Stimulated activated CD4-positive, alpha-beta T cell treated with anti-CD3 and anti-CD28 coated beads, TNF-alpha, amount 100 ng/mL, for 48 hours (primary cell): Measurements from ENCODE around the gene CSGALNACT2.
"Not testable (repeated sequence)": the region's sequence is repeated elsewhere in the genome, so short reads cannot be mapped to it uniquely, and the experiment has no call there.

ENCODE experiments used
- DNase-seq, 3 donors: peaks; one replicate each; pipeline ENCODE4 v3.0.0-alpha.2; 2020; ENCODE audit warnings: low read depth in 3 of 3

CSGALNACT2 gene

GRCh38 chr10:43216931-43217562, 78.8 kb downstream of the CSGALNACT2 start:
- DNase-seq = no peak

- DNase-seq = no peak
These were observed 79.4 kb downstream of the CSGALNACT2 start for GRCh38 chr10:43217563-43218205.

GRCh38 chr10:43218206-43218950, 80.1 kb downstream of the CSGALNACT2 start:
- no peak for DNase-seq

- no peak for DNase-seq
These were observed 80.9 kb downstream of the CSGALNACT2 start for GRCh38 chr10:43218951-43219837.

GRCh38 chr10:43219848-43220247, 81.6 kb downstream of the CSGALNACT2 start:
- no peak for DNase-seq

GRCh38 chr10:43220251-43220650, 82.0 kb downstream of the CSGALNACT2 start:
- not testable (repeated sequence) for DNase-seq

GRCh38 chr10:43220657-43221418, 82.6 kb downstream of the CSGALNACT2 start:
- DNase-seq = no peak

- no peak for DNase-seq
These were observed 83.4 kb downstream of the CSGALNACT2 start for GRCh38 chr10:43221419-43222209.

- no peak for DNase-seq
These were observed 84.0 kb downstream of the CSGALNACT2 start for GRCh38 chr10:43222210-43222720.

- no peak for DNase-seq
These were observed 84.8 kb downstream of the CSGALNACT2 start for GRCh38 chr10:43223056-43223455.

- no peak for DNase-seq
These were observed 86.1 kb downstream of the CSGALNACT2 start for GRCh38 chr10:43224321-43224720.

GRCh38 chr10:43225004-43225786, 87.0 kb downstream of the CSGALNACT2 start:
- no peak for DNase-seq

- no peak for DNase-seq
These were observed 87.5 kb downstream of the CSGALNACT2 start for GRCh38 chr10:43225787-43226153.

- DNase-seq = no peak
These were observed 88.2 kb downstream of the CSGALNACT2 start for GRCh38 chr10:43226441-43226840.

- DNase-seq = no peak
These were observed 88.9 kb downstream of the CSGALNACT2 start for GRCh38 chr10:43226851-43227845.

GRCh38 chr10:43227911-43228782, 89.9 kb downstream of the CSGALNACT2 start:
- DNase-seq = no peak

- no peak for DNase-seq
These were observed 90.5 kb downstream of the CSGALNACT2 start for GRCh38 chr10:43228783-43229207.
